ENCODE results near the gene PAEP. TPM values are rescaled to one million over a fixed set of nuclear protein-coding genes. Genes with fewer than 3 reads are reported as not detected.
"Not testable (repeated sequence)": the region's sequence is repeated elsewhere in the genome, so short reads cannot be mapped to it uniquely, and the experiment has no call there.

Gene PAEP
- total RNA-seq, 1 donor: not detected

DNA sequence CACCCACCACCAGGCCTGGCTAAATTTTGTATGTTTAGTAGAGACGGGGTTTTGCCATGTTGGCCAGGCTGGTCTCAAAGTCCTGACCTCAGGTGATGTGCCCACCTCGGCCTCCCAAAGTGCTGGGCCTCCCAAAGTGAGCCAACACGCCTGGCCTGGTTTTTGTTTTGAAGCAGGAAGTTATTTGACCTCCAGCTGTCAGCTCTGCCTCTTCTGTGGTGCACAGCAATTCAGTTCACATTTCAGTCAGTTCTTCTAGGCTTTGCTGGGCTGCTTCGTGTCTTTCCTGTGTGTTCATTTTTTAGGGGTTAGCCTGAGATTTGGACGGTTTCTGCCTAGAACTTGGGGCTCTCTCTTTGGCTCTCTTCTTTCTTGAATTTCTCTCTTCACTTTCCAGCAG is 31.4 kb upstream of the PAEP start:
- H2AFZ ChIP-seq (ENCODE audit: low read length): no peak overlapping the region
- no peaks in the 10 kb centered on the region for H3K27me3 ChIP-seq (ENCODE audit: insufficient read depth, low read length)
- no peak overlapping the region for H3K27ac ChIP-seq (ENCODE audit: low read depth, low read length)
- no peak for DNase-seq (ENCODE audit: insufficient read length, low spot score, missing footprints)
- H3K36me3 ChIP-seq (ENCODE audit: insufficient read depth, low read length): no peaks in the 10 kb centered on the region
- H3K4me1 ChIP-seq (ENCODE audit: insufficient read depth, low read length): no peaks in the 10 kb centered on the region
- H3K9me3 ChIP-seq (ENCODE audit: low read depth, low read length): no peaks in the 10 kb centered on the region
- no peak overlapping the region for H3K4me3 ChIP-seq (ENCODE audit: insufficient read depth, low read length)
- no peaks in the 10 kb centered on the region for H3K79me2 ChIP-seq (ENCODE audit: insufficient read depth, low read length)
- H3K4me2 ChIP-seq (ENCODE audit: insufficient read depth, low read length): no peak overlapping the region
- H4K20me1 ChIP-seq (ENCODE audit: insufficient read depth, low read length): no peaks in the 10 kb centered on the region
- TF ChIP-seq, protein P1, sequence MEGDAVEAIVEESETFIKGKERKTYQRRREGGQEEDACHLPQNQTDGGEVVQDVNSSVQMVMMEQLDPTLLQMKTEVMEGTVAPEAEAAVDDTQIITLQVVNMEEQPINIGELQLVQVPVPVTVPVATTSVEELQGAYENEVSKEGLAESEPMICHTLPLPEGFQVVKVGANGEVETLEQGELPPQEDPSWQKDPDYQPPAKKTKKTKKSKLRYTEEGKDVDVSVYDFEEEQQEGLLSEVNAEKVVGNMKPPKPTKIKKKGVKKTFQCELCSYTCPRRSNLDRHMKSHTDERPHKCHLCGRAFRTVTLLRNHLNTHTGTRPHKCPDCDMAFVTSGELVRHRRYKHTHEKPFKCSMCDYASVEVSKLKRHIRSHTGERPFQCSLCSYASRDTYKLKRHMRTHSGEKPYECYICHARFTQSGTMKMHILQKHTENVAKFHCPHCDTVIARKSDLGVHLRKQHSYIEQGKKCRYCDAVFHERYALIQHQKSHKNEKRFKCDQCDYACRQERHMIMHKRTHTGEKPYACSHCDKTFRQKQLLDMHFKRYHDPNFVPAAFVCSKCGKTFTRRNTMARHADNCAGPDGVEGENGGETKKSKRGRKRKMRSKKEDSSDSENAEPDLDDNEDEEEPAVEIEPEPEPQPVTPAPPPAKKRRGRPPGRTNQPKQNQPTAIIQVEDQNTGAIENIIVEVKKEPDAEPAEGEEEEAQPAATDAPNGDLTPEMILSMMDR (IDR thresholded peaks at IDR 0.05; ENCODE audit: extremely low read depth, low read depth, low read length): no peak

DNA sequence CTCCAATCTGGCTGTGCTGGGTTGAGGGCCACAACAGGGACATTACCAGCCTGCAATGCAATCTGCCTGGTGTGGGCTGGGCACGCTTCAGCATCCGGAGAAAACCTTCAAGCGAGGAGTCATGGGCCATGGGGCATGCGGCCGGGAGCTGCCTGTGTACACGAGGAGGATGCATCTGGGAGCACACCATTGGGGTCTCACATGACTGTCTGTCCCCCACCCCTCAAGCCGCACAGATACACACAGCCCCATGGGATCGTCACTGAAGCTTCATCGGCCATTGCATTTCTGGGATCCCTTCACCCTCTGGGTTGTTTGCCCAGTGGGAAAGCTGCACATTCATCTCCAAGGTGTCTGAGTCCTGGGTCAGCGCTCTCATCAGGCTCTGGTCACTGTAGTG is 30.5 kb upstream of the PAEP start:
- Histone ChIP-seq H3K27ac (ENCODE audit: low read depth, low read length) (no peak overlapping the region), H3K79me2 (ENCODE audit: insufficient read depth, low read length) (no peaks in the 10 kb centered on the region), H3K4me2 (ENCODE audit: insufficient read depth, low read length) (no peak overlapping the region), H3K36me3 (ENCODE audit: insufficient read depth, low read length) (no peaks in the 10 kb centered on the region), H3K9me3 (ENCODE audit: low read depth, low read length) (no peaks in the 10 kb centered on the region), H4K20me1 (ENCODE audit: insufficient read depth, low read length) (no peaks in the 10 kb centered on the region), H3K27me3 (ENCODE audit: insufficient read depth, low read length) (no peaks in the 10 kb centered on the region), H3K4me1 (ENCODE audit: insufficient read depth, low read length) (no peaks in the 10 kb centered on the region), H3K4me3 (ENCODE audit: insufficient read depth, low read length) (no peak overlapping the region), H2AFZ (ENCODE audit: low read length) (no peak overlapping the region)
- DNase-seq (ENCODE audit: insufficient read length, low spot score, missing footprints): no peak
- TF ChIP-seq, protein P1 (IDR thresholded peaks at IDR 0.05; ENCODE audit: extremely low read depth, low read depth, low read length): no peak

DNA sequence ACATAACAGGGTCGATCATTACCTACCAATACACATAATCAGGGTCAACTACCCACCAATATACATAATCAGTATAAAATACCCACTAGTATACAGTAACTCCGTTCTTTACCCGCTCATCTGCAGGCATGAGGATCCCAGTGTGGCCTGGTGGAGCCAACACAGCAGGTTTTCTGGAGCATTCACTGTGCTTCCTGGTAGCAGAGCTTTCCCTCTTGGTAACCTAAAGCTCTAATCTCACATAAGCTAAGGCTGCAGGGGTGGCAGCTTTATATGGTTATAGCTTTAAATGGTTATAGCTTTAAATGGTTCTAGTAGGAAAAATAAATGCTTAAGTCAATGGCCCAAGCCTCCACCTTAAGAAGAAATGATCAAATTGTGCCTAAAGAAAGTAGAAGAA is 28.4 kb upstream of the PAEP start:
- no peak overlapping the region for H3K27ac ChIP-seq (ENCODE audit: low read depth, low read length)
- TF ChIP-seq, protein P1 (IDR thresholded peaks at IDR 0.05; ENCODE audit: extremely low read depth, low read depth, low read length): no peak
- no peak overlapping the region for H3K4me3 ChIP-seq (ENCODE audit: insufficient read depth, low read length)
- no peaks in the 10 kb centered on the region for H3K4me1 ChIP-seq (ENCODE audit: insufficient read depth, low read length)
- no peak overlapping the region for H2AFZ ChIP-seq (ENCODE audit: low read length)
- H3K9me3 ChIP-seq (ENCODE audit: low read depth, low read length): no peaks in the 10 kb centered on the region
- no peak overlapping the region for H3K4me2 ChIP-seq (ENCODE audit: insufficient read depth, low read length)
- DNase-seq (ENCODE audit: insufficient read length, low spot score, missing footprints): no peak
- H3K27me3 ChIP-seq (ENCODE audit: insufficient read depth, low read length): peaks cover 3% of the 10 kb centered on the region
- no peaks in the 10 kb centered on the region for H4K20me1 ChIP-seq (ENCODE audit: insufficient read depth, low read length)
- no peaks in the 10 kb centered on the region for H3K79me2 ChIP-seq (ENCODE audit: insufficient read depth, low read length)
- no peaks in the 10 kb centered on the region for H3K36me3 ChIP-seq (ENCODE audit: insufficient read depth, low read length)

DNA sequence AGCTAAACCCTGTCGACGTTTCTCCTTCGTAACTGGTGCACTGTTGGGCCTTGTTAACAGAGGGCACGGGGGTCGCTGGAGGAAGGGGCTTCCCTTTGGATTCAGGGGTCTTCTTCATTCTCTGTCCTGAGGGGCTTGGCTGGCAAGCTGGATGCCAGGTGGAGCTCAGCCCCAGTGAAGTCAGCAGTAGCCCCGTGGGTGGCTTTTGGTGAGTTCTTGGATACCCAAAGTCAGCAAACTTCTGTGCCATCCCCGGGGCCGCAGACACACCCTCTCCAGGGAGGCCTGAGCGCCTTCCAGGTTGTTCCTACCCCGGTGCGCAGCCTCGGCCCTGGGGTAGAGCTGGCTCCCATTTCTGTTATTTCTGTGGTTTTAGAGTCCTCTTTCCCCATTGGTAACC is 27.9 kb upstream of the PAEP start:
- Histone ChIP-seq H3K9me3 (ENCODE audit: low read depth, low read length) (no peaks in the 10 kb centered on the region), H3K79me2 (ENCODE audit: insufficient read depth, low read length) (no peaks in the 10 kb centered on the region), H3K4me3 (ENCODE audit: insufficient read depth, low read length) (no peak overlapping the region), H3K4me2 (ENCODE audit: insufficient read depth, low read length) (no peak overlapping the region), H3K36me3 (ENCODE audit: insufficient read depth, low read length) (no peaks in the 10 kb centered on the region), H3K27ac (ENCODE audit: low read depth, low read length) (no peak overlapping the region), H4K20me1 (ENCODE audit: insufficient read depth, low read length) (no peaks in the 10 kb centered on the region), H2AFZ (ENCODE audit: low read length) (no peak overlapping the region), H3K27me3 (ENCODE audit: insufficient read depth, low read length) (peaks cover 3% of the 10 kb centered on the region), H3K4me1 (ENCODE audit: insufficient read depth, low read length) (no peaks in the 10 kb centered on the region)
- TF ChIP-seq, protein P1 (IDR thresholded peaks at IDR 0.05; ENCODE audit: extremely low read depth, low read depth, low read length): no peak
- DNase-seq (ENCODE audit: insufficient read length, low spot score, missing footprints): no peak

DNA sequence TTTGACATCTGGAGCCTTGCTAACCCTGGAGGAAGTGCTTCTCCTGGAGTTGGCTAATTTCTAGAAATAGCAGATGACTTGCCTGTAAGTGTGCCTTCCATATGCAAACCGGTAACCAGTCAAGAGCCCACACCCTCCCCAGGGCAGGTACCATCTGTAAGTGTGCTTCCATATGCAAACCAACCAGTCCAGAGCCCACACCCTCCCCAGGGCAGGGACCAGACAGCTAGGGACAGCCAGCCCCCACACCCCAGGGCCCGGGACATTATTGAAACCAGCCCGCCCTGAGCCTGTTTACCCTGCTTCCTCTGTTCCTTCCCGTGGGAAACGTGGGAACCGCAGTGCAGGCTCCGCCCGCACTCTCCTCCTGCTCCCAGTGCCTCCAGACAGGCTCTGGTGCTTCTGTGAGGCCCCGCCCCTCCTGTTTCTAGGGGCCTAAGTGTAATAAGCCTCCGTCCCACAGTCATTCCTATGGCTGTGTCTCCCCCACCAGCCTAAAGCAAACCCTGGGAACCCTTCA is 27.3 kb upstream of the PAEP start:
- DNase-seq (ENCODE audit: insufficient read length, low spot score, missing footprints); H3K9me3 ChIP-seq (ENCODE audit: low read depth, low read length); H3K36me3 ChIP-seq (ENCODE audit: insufficient read depth, low read length); H3K27ac ChIP-seq (ENCODE audit: low read depth, low read length); H3K27me3 ChIP-seq (ENCODE audit: insufficient read depth, low read length); H4K20me1 ChIP-seq (ENCODE audit: insufficient read depth, low read length); H3K4me2 ChIP-seq (ENCODE audit: insufficient read depth, low read length); H3K4me1 ChIP-seq (ENCODE audit: insufficient read depth, low read length); H3K79me2 ChIP-seq (ENCODE audit: insufficient read depth, low read length); H2AFZ ChIP-seq (ENCODE audit: low read length); H3K4me3 ChIP-seq (ENCODE audit: insufficient read depth, low read length): not testable (repeated sequence)

DNA sequence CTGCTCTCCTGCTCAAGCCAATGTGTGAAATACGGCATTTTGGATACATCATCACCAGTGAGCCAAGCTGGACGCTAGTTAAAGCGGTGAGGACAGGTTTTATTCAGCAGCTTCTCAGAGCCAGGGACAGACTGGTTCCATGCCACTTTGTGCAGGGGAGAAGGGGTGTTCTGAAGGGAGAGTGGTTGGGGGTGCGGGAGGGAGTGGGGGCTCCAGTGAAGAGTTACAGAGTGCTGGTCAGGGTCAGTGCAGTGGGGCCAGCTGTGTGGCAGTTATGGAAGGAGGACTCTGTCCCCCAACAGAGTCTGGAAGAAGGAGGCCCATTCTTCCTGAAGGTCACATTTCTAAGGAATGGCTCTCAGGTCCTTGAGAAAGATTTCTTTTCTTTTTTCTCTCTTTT is 26.7 kb upstream of the PAEP start:
- not testable (repeated sequence) for H3K27me3 ChIP-seq (ENCODE audit: insufficient read depth, low read length); H3K27ac ChIP-seq (ENCODE audit: low read depth, low read length); H3K4me2 ChIP-seq (ENCODE audit: insufficient read depth, low read length); H3K4me1 ChIP-seq (ENCODE audit: insufficient read depth, low read length); H4K20me1 ChIP-seq (ENCODE audit: insufficient read depth, low read length); DNase-seq (ENCODE audit: insufficient read length, low spot score, missing footprints); H3K36me3 ChIP-seq (ENCODE audit: insufficient read depth, low read length); H2AFZ ChIP-seq (ENCODE audit: low read length); H3K79me2 ChIP-seq (ENCODE audit: insufficient read depth, low read length); H3K4me3 ChIP-seq (ENCODE audit: insufficient read depth, low read length); H3K9me3 ChIP-seq (ENCODE audit: low read depth, low read length)

Data from osteoblast (primary cell).